Measurements from ENCODE around the gene ADCY4. TPM values are rescaled to one million over a fixed set of nuclear protein-coding genes. Genes with fewer than 3 reads are reported as not detected.
A peak's percentile ranks its signal among the peaks of the same experiment; 100 is the strongest.

Gene ADCY4
- total and polyA plus RNA-seq, 2 of the 13 experiments (the other 11 are each of a cell fraction or from before 2014, with no cell fraction given) = 0.03 TPM; not detected in 1

GRCh38 chr14:24316597-24316950 lies 18.3 kb downstream of the ADCY4 start:
- POLR2A ChIA-PET = interaction anchor here (0.9 to 3.5 kb wide), 13 partner anchors 9 to 202 kb away, joined by 3 to 57 read pairs (median 8); partner anchors contain the start of genes CBLN3, CHMP4A, CIDEB and DCAF11

More at GRCh38 chr14:24316597-24316950, 18.3 kb downstream of the ADCY4 start:
- FAIRE-seq (no peak), ATAC-seq (peak; percentile 0; the same call in 2 of the 3 replicates), DNase-seq (ENCODE audit: low spot score) (no peak)
- peak; percentile 19; the same call in 1 of the 2 replicates for TF ChIP-seq ZNF337 (CRISPR knock-in tag; IDR thresholded peaks at IDR 0.05; ENCODE audit: borderline replicate concordance, low read depth)
- TF ChIP-seq ZNF644 (CRISPR knock-in tag; IDR thresholded peaks at IDR 0.05; ENCODE audit: low read depth) = no peak
- 0 out of 2 replicates have a peak, but pooled peaks have one; percentile 0 for TF ChIP-seq RELA (CRISPR knock-in tag; IDR thresholded peaks at IDR 0.05)
- TF ChIP-seq, protein P1, sequence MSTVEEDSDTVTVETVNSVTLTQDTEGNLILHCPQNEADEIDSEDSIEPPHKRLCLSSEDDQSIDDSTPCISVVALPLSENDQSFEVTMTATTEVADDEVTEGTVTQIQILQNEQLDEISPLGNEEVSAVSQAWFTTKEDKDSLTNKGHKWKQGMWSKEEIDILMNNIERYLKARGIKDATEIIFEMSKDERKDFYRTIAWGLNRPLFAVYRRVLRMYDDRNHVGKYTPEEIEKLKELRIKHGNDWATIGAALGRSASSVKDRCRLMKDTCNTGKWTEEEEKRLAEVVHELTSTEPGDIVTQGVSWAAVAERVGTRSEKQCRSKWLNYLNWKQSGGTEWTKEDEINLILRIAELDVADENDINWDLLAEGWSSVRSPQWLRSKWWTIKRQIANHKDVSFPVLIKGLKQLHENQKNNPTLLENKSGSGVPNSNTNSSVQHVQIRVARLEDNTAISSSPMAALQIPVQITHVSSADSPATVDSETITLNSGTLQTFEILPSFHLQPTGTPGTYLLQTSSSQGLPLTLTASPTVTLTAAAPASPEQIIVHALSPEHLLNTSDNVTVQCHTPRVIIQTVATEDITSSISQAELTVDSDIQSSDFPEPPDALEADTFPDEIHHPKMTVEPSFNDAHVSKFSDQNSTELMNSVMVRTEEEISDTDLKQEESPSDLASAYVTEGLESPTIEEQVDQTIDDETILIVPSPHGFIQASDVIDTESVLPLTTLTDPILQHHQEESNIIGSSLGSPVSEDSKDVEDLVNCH (CRISPR knock-in tag; IDR thresholded peaks at IDR 0.05) = no peak
- Histone ChIP-seq H3K9ac (ENCODE audit: insufficient read depth, low read depth, low read length) (no peak overlapping the region), H4K20me1 (ENCODE audit: insufficient read depth, low read length) (no peaks in the 10 kb centered on the region), H3K79me2 (ENCODE audit: insufficient read depth, low read length) (no peaks in the 10 kb centered on the region), H3K4me1 (ENCODE audit: insufficient read depth, low read length) (peaks cover 37% of the 10 kb centered on the region), H3K4me3 (replicated peaks in 1 of 3; ENCODE audit: insufficient read depth in 1 of 3, low read depth in 2 of 3, low read length in 3 of 3) (no peak overlapping the region), H2AFZ (ENCODE audit: low read length) (no peak overlapping the region), H3K27me3 (ENCODE audit: control insufficient read depth in 1 of 2, insufficient read depth in 2 of 2, low read length in 2 of 2) (peaks cover 6 to 41% of the 10 kb centered on the region in 2 experiments; a peak in 4 of 5 replicates), H3K36me3 (replicated peaks in 1 of 2; ENCODE audit: control insufficient read depth in 1 of 2, insufficient read depth in 2 of 2, low read length in 2 of 2) (no peaks in the 10 kb centered on the region), H3K27ac (ENCODE audit: extremely low read length, insufficient read depth, low read length) (no peak overlapping the region), H3K4me2 (ENCODE audit: low read depth, low read length) (0 out of 2 replicates have a peak overlapping the region, but pooled peaks have one; percentile 89), H3K9me3 (ENCODE audit: low read length) (no peaks in the 10 kb centered on the region)
- in situ Hi-C loops (cut with HindIII; ENCODE audit: extremely low pct_ligation_motif_present, low pct_unique_long_range_greater_than_20kb) (no loop called here), intact Hi-C loops (cut with micrococcal nuclease; ENCODE audit: unreplicated experiment) (no loop called here)
- CTCF ChIA-PET (ENCODE audit: low intra/inter-chr PET ratio, low total read pairs) = interaction anchor here (1.2 to 2.4 kb wide), 3 partner anchors 9 to 120 kb away, joined by 3 to 7 read pairs (median 4); partner anchors contain the start of gene CIDEB
- WGBS (ENCODE audit: low lambda C conversion rate) = 85% methylated on average over 18 of the region's 18 CpGs
- BruUV-seq (replicated peaks) = no TSS peak

All from HepG2 (cell line).